Renal pelvis (tissue), 4 donors: ENCODE measurements around the gene SMDT1. TPM values are rescaled to one million over a fixed set of nuclear protein-coding genes. Genes with fewer than 3 reads are reported as not detected.
"Not testable (repeated sequence)": the region's sequence is repeated elsewhere in the genome, so short reads cannot be mapped to it uniquely, and the experiment has no call there.

Experiments
- DNase-seq: peaks from one replicate; pipeline ENCODE4 v3.0.0-alpha.2; 2013
- polyA plus RNA-seq, 3 donors: library from polyadenylated mRNA; unstranded; fragments of 120-200 nt; gene quantifications; one replicate each; pipeline ENCODE4 v1.2.1, GENCODE V29; 2013; ENCODE audit not compliant: insufficient read length in 3 of 3

Gene SMDT1
- polyA plus RNA-seq, 3 donors = 83.4 to 108 (median 102) TPM

- DNase-seq = no peak
Measured at GRCh38 chr22:42086051-42086450, 6.6 kb downstream of the SMDT1 start.

- DNase-seq = peak; percentile 99
Measured at GRCh38 chr22:42090596-42091454, 11.3 kb downstream of the SMDT1 start, which contains the start of gene NDUFA6. NDUFA6 (minus strand) TSS chr22:42090772; CDS start chr22:42090744, 28 bp downstream.

GRCh38 chr22:42091455-42091782 is 11.9 kb downstream of the SMDT1 start:
- DNase-seq = no peak

- DNase-seq = no peak
Measured at GRCh38 chr22:42101199-42101598, 21.7 kb downstream of the SMDT1 start.

GRCh38 chr22:42104332-42104860 is 24.9 kb downstream of the SMDT1 start:
- DNase-seq = not testable (repeated sequence)

GRCh38 chr22:42108848-42109247 is 29.3 kb downstream of the SMDT1 start:
- no peak for DNase-seq

GRCh38 chr22:42111798-42112197 is 32.3 kb downstream of the SMDT1 start:
- DNase-seq = no peak

GRCh38 chr22:42112793-42113192 is 33.3 kb downstream of the SMDT1 start:
- not testable (repeated sequence) for DNase-seq

- no peak for DNase-seq
Measured at GRCh38 chr22:42114721-42115120, 35.2 kb downstream of the SMDT1 start.

- not testable (repeated sequence) for DNase-seq
Measured at GRCh38 chr22:42115420-42115830, 35.9 kb downstream of the SMDT1 start.

GRCh38 chr22:42116848-42117424 is 37.4 kb downstream of the SMDT1 start:
- DNase-seq = no peak

- DNase-seq = not testable (repeated sequence)
Measured at GRCh38 chr22:42120231-42121021, 40.9 kb downstream of the SMDT1 start.

GRCh38 chr22:42123529-42123928 is 44.0 kb downstream of the SMDT1 start:
- DNase-seq = not testable (repeated sequence)

GRCh38 chr22:42127606-42128005 is 48.1 kb downstream of the SMDT1 start:
- DNase-seq = no peak

- DNase-seq = not testable (repeated sequence)
Measured at GRCh38 chr22:42128007-42128406, 48.5 kb downstream of the SMDT1 start.

GRCh38 chr22:42128776-42129694 is 49.5 kb downstream of the SMDT1 start:
- DNase-seq = not testable (repeated sequence)

- DNase-seq = not testable (repeated sequence)
Measured at GRCh38 chr22:42130182-42130581, 50.7 kb downstream of the SMDT1 start.

GRCh38 chr22:42130639-42131431 is 51.3 kb downstream of the SMDT1 start, which contains the start of gene CYP2D6:
CYP2D6 (minus strand) TSS chr22:42130810; CDS start chr22:42130791, 19 bp downstream.
- not testable (repeated sequence) for DNase-seq

GRCh38 chr22:42131562-42131961 is 52.1 kb downstream of the SMDT1 start:
- DNase-seq = no peak

GRCh38 chr22:42132457-42132856 is 53.0 kb downstream of the SMDT1 start:
- DNase-seq = no peak
